Measurements from ENCODE around the gene KRT33B.

DNA sequence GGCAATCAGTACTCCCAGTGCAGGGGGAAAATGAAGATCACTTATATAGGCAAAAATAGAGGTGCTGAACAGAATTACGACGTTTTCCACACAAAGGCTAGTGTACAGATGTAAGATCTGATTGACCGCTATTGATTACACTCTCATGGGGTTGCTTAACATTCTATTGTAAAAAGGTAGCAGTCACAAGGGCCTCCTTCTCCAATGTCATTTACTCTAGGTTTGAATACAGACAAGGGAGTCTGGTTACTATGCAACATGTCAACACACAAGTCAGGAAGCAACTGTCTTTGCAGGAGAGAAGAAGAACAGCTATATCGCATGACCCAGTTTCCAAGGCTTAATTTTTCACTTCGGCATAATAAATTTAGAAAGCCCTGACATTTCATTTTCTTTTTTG, 46.9 kb upstream of the KRT33B start:
- TF ChIP-seq POLR2AphosphoS5 (IDR thresholded peaks at IDR 0.05; ENCODE audit: low read depth, low read length): no peak
- no peak for TF ChIP-seq TAF1 (IDR thresholded peaks at IDR 0.05; ENCODE audit: borderline replicate concordance, insufficient read depth, low read length)

Measured in PFSK-1 (cell line).